ENCODE results near the gene DPYD.

DNA sequence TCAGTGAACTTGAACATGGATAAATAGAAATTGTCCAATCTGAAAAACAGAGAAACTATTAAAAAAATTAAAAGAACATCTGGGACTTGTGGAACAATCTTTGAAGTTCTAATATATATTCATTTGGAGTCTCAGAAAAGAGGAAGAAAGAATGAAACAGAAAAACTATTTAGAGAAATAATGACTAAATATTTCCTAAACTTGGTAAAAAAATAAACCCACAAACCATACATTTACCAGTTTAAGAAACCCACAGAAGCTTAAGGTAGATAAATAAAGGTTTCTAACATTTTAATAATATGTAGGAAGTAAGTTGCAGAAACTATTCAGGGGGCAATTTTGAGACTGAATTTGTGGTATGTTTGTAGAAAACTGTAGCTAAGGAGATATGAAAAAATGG, 761.5 kb downstream of the DPYD start:
- TF ChIP-seq POLR2A (IDR thresholded peaks at IDR 0.05; ENCODE audit: low read depth, low read length) (no peak), POLR2AphosphoS5 (IDR thresholded peaks at IDR 0.05; ENCODE audit: low read depth, low read length) (no peak)
